ENCODE results near the gene SUN1. TPM values are rescaled to one million over a fixed set of nuclear protein-coding genes. Genes with fewer than 3 reads are reported as not detected.
"Not testable (repeated sequence)": the region's sequence is repeated elsewhere in the genome, so short reads cannot be mapped to it uniquely, and the experiment has no call there.

SUN1 gene
- polyA plus RNA-seq, 4 donors, result 128 to 160 (median 137) TPM

- no peak for DNase-seq (ENCODE audit: low read depth in 4 of 4, low spot score in 3 of 4)
Observed at GRCh38 chr7:831596-832166, 595 bp upstream of the SUN1 start.

DNA sequence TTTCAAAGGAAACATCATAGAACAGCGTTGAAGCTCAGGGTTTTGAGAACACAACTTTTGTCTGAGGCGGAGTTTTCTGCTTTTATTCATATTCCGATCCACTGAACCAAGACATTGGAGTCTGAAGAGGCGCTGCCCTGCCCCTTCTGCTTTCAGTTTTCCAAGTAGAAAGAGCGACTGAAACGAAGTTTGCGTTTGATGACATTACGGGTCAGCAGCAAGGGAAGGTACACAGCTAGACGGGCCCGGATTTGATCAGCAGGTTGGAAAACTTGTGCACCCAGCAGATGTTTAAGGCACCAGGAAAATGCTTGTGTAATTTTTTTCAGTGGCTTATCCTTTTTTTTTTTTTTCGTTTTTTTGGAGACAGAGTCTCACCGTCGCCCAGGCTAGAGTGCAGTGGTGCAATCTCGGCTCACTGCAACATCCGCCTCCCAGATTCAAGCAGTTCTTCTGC lies 720 bp downstream of the SUN1 start:
- no peak for DNase-seq (ENCODE audit: low read depth in 4 of 4, low spot score in 3 of 4)

DNA sequence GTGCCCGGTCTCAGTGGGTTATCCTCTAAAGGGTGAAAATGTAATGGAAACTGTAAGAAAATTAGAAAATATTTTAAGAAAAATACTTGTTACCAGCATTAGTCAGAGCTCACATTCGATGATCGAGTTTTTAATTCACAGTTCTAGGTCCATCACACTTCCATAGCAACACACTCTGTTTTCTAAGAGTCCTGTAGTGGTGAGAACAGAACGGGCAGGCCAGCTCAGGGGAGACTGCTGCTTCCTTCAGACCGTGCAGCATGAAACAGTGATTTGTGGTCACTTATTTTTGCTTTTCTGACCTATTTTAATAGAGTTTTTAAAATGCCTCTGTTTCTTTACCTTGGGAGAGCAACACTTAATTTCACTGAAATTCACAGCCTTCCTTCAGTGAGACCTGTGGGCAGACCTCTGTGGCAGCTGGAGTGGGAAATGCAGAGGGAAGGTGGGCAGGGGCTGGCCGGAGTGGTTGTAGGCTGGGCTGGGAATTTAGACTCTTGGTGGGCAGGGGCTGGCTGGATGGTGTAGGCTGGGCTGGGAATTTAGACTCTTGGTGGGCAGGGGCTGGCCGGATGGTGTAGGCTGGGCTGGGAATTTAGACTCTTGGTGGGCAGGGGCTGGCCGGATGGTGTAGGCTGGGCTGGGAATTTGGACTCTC lies 1.5 kb downstream of the SUN1 start:
- no peak for DNase-seq (ENCODE audit: low read depth in 4 of 4, low spot score in 3 of 4)

GRCh38 chr7:834277-834676 lies 2.0 kb downstream of the SUN1 start:
- no peak for DNase-seq (ENCODE audit: low read depth in 4 of 4, low spot score in 3 of 4)

DNA sequence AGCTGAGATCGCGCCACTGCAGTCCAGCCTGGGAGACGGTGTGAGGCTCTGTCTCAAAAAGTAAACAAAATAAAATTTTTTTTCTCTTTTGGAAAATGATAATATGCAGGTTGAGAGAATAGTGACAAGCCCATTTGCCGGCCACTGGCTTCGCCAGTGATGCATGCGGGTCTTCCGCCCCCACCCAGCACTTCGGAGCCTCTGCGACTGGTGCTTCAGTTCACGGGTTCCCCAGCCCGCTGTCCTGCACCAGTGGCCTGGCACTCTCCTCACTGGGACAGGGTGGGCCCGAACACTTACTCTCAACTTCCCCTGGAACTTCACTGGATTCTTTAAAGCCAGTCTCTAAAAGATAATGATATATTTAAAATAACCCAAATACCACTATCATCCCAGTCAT lies 2.7 kb downstream of the SUN1 start:
- no peak for DNase-seq (ENCODE audit: low read depth in 4 of 4, low spot score in 3 of 4)

DNA sequence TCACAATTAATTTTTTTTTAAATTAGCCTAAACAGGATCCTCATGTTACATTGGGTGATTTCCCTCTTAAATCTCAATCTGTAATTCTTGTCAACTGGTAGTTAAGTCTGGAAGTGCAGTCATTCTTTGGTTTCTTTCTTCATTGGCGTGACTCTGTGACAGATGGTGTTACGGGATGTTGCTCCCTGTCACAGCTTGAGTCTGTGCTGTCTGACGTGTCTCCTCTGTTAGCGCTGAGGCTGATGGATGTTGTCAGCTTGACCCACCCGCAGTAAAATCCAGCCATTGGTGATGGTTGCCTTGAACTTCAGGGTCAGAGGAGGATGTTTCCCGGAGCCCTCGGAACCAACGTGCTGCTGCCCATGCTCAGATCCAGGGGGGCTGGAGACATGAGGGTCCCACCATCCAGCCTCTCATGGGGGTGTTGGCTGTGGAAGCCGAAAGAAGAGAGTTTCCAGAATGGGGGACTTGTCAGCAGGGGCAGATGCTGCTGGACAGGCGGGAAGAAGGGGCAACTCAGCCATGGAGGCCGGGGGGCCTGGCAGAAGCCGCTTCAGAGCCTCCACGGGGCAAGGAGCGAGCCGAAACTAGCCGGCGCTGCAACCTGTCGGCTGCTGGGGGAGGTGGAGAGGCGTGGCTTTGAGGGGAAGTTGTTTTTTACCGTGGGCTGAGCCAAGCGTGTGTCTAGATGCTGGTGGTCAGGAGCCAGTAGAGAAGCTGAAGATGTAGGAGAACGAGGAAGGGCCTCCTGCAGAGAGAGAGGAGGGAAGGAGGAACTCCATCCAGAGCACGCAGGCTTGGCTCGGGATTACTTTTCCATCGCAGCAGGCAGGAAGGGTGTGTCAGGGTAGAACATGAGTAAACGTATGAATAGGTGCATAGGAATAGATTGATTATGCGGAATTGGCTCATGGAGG lies 3.5 kb downstream of the SUN1 start:
- no peak for DNase-seq (ENCODE audit: low read depth in 4 of 4, low spot score in 3 of 4)

GRCh38 chr7:836429-836828 lies 4.2 kb downstream of the SUN1 start:
- no peak for DNase-seq (ENCODE audit: low read depth in 4 of 4, low spot score in 3 of 4)

- no peak for DNase-seq (ENCODE audit: low read depth in 4 of 4, low spot score in 3 of 4)
Observed at GRCh38 chr7:837001-837400, 4.7 kb downstream of the SUN1 start.

DNA sequence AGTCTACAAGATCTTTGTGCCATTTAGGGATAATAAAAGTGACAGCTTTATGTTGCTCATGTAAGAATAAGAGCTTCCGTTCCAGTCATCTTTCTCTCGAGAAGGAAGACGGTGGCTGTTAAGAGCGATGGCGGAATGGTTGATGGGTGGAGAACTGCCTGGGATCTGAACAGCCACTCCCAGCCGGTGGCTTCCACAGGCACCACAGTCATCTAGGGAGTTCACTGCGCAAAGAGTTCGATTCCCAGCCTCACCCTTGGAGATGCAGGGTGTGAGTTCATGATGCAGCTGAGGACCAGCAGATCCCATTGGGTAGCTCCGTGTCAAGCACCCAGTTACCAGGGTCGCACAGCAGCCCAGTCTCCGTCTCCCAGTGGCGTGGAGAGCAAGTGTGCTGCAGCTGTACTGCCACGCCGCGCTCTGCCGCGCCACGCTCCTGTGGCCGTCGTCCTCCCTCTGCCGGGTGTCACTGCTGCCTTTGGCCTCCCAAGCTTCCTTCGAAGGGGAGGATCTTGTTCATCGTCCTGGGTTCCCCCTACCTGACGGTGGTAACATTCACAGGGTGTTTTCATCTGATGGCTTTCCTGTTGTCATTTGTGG lies 7.8 kb downstream of the SUN1 start:
- DNase-seq (ENCODE audit: low read depth in 4 of 4, low spot score in 3 of 4), result no peak

DNA sequence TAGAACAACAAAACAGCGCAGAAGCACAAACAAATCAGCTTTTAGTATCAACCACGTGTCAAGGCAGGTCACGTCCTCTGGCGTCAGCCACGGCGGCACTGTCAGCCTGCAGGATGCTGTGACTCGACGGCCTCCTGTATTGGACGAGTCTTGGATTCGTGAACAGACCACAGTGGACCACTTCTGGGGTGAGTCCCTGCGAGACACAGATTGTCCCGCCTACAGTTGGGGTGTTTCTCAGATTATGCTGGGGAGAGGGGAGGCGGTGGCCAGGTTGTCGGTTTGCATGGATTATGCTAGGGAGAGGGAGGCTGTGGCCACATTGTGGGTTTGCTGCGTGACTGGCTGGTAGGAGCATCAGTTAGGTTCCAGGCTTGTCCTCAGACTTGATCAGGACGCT lies 9.7 kb downstream of the SUN1 start:
- no peak for DNase-seq (ENCODE audit: low read depth in 4 of 4, low spot score in 3 of 4)

- no peak for DNase-seq (ENCODE audit: low read depth in 4 of 4, low spot score in 3 of 4)
Observed at GRCh38 chr7:842431-843031, 10.3 kb downstream of the SUN1 start.

DNA sequence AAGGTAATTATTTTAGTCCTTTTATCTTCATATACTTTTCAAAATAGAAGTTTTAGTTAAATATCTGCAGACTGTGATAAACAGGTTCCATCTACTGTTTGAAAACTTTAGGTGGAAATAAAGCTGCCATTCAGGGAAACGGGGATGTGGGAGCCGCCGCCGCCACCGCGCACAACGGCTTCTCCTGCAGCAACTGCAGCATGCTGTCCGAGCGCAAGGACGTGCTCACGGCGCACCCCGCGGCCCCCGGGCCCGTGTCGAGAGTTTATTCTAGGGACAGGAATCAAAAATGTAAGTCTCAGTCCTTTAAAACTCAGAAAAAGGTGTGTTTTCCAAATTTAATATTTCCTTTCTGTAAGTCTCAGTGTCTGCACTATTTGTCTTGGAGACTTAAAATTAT lies 11.0 kb downstream of the SUN1 start:
- DNase-seq (ENCODE audit: low read depth in 4 of 4, low spot score in 3 of 4), result no peak

DNA sequence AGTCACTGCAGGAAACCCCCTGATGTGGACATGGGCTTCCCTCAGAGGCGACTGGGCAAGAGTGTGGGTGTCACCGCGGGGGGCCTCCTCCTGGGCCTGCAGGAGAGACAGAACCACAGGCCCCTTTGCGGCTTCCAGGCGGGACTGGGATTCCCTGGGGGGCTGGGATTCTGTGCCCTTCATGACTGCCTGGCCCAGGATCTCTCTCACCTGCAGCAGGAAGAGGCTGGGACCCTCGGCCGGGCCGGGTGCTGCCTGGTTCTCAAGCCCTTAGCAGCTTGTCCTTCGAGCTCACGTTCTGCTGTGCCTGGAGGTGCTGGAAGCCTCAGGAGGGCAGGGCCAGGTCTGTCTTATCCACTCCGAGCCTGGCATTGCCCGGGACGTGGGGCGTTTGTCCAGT lies 11.8 kb downstream of the SUN1 start:
- DNase-seq (ENCODE audit: low read depth in 4 of 4, low spot score in 3 of 4), result no peak

DNA sequence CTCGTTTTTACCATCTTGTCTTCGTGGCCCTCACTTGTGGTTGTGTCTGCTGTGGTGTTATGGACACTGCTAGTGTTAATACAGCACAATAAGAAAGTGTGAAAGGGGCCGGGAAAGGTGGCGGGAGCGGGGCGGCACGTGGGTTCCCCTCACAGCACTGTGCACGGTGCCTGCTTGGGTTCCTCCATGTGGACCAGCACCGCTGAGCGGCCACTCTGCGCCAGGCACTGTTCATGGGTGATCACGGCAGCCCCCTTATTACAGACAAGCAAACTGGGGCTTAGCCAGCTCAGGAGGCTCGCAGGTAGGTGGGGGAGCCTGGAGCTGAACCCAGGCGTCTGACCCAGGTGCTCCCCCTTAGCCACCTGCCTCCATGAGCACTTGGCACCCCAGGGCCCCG lies 12.2 kb downstream of the SUN1 start:
- no peak for DNase-seq (ENCODE audit: low read depth in 4 of 4, low spot score in 3 of 4)

DNA sequence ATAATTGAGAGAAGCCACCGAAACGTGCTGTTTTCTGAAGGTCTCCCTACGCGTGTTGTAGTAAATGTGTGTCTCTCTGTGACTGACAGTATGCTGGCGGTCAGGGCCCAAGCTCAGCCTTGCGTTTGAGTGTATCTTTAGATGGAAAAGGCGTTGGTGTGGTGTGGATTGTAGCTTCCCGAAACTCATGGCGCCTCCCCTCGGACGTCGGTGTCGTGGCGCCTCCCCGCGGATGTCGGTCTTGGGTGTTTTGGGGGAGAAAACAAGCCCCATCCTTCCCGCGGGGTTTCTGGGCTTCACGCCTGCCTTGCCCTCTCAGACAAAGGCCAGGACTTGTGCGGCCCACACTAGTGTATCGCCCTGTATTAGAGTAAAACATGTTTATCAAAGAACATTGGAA lies 12.8 kb downstream of the SUN1 start:
- no peak for DNase-seq (ENCODE audit: low read depth in 4 of 4, low spot score in 3 of 4)

GRCh38 chr7:845731-846130 lies 13.5 kb downstream of the SUN1 start:
- no peak for DNase-seq (ENCODE audit: low read depth in 4 of 4, low spot score in 3 of 4)

DNA sequence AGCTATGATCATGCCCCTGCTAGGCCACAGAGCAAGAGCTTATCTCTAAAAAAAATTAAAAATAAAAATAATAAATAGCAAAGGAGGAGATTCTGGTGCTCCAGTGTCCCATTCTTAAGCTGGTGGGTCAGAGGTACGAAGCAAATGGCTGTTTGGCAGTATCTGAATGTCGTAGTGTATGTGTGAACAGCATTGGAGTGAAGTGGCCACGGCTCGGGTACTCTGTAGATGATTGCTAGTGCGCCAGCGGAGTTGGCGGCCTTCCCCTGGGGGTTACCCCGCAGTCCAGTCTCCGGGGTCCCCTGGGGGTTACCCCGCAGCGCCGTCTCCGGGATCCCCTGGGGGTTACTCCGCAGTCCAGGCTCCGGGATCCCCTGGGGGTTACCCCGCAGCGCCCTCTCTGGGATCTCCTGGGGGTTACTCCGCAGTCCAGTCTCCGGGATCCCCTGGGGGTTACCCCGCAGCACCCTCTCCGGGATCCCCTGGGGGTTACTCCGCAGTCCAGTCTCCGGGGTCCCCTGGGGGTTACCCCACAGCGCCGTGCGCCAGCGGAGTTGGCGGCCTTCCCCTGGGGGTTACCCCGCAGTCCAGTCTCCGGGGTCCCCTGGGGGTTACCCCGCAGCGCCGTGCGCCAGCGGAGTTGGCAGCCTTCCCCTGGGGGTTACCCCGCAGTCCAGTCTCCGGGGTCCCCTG lies 14.8 kb downstream of the SUN1 start:
- DNase-seq (ENCODE audit: low read depth in 4 of 4, low spot score in 3 of 4), result not testable (repeated sequence)

DNA sequence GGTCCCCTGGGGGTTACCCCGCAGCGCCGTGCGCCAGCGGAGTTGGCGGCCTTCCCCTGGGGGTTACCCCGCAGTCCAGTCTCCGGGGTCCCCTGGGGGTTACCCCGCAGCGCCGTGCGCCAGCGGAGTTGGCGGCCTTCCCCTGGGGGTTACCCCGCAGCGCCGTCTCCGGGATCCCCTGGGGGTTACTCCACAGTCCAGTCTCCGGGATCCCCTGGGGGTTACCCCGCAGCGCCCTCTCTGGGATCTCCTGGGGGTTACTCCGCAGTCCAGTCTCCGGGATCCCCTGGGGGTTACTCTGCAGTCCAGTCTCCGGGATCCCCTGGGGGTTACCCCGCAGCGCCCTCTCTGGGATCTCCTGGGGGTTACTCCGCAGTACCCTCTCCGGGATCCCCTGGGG lies 15.5 kb downstream of the SUN1 start:
- not testable (repeated sequence) for DNase-seq (ENCODE audit: low read depth in 4 of 4, low spot score in 3 of 4)

DNA sequence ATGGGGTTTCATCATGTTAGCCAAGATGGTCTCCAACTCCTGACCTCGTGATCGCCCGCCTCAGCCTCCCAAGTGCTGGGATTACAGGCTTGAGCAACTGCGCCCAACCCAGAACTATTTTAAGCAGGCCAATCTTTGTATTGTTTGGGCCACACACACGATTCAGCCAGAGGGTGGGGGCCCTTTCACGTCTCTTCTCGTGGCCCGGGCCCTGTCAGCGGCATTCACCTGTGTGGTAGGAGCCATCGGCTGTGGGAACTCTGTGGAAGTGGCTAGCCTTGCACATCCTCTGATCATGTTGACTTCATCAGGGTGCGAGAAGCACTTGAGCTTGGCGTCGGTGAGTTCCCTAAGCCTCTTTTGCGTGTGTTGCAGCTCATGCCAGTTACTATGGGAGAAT lies 16.9 kb downstream of the SUN1 start:
- DNase-seq (ENCODE audit: low read depth in 4 of 4, low spot score in 3 of 4), result no peak

DNA sequence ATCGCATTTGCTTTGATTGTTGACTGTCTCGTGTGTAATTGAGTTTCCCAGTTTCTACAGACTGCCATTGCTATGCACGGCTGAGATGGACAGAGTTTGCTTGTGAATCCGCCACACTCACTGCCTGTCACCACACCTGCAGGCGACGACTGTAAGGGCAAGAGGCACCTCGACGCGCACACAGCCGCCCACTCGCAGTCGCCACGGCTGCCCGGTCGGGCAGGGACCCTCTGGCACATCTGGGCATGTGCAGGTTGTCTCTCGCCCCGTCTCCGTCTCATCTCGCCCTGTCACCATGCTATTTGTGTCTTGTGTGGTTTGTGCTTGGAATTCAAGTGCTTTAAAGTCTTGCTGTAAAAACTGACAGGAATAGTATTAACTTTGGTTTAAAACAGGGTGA lies 17.5 kb downstream of the SUN1 start:
- DNase-seq (ENCODE audit: low read depth in 4 of 4, low spot score in 3 of 4), result no peak
